Small intestine (tissue), 7 donors: ENCODE measurements around the gene KANK2. TPM values are rescaled to one million over a fixed set of nuclear protein-coding genes. Genes with fewer than 3 reads are reported as not detected.
"Not testable (repeated sequence)": the region's sequence is repeated elsewhere in the genome, so short reads cannot be mapped to it uniquely, and the experiment has no call there.

Experiments
- DNase-seq, 2 donors: peaks; one replicate each; pipeline versions ENCODE4 v3.0.0 to v3.0.0-alpha.2; 2013
- FAIRE-seq: peaks from 2 replicates; lab custom pipeline; 2012; peaks lifted over from hg19 to GRCh38; lab: Jason Lieb, UNC
- H3K27ac ChIP-seq, 3 donors: one replicate each; pipeline ENCODE4 v1.5.1; 2013; ENCODE audit warnings: low read length in 2 of 3, mild to moderate bottlenecking in 2 of 3, control low read depth in 1 of 3, inconsistent platforms in 1 of 3, low read depth in 1 of 3, moderate library complexity in 1 of 3
- H3K27me3 ChIP-seq, 3 donors: one replicate each; pipeline ENCODE4 v1.6.1; 2013; ENCODE audit warnings: low read length in 3 of 3, inconsistent platforms in 1 of 3; ENCODE audit not compliant: control insufficient read depth in 3 of 3, insufficient read depth in 3 of 3
- H3K36me3 ChIP-seq, 3 donors: one replicate each; pipeline ENCODE4 v1.6.1; 2013; ENCODE audit warnings: low read length in 3 of 3, inconsistent platforms in 1 of 3, low read depth in 1 of 3, mild to moderate bottlenecking in 1 of 3, moderate library complexity in 1 of 3; ENCODE audit not compliant: control insufficient read depth in 3 of 3, insufficient read depth in 2 of 3
- H3K4me1 ChIP-seq, 3 donors: one replicate each; pipeline ENCODE4 v1.6.1; 2013; ENCODE audit warnings: low read length in 2 of 3, inconsistent platforms in 1 of 3, low read depth in 1 of 3, mild to moderate bottlenecking in 1 of 3, moderate library complexity in 1 of 3; ENCODE audit not compliant: control insufficient read depth in 3 of 3, insufficient read depth in 2 of 3
- H3K4me3 ChIP-seq, 3 donors: one replicate each; pipeline ENCODE4 v1.5.1; 2013; ENCODE audit warnings: low read length in 3 of 3, control low read depth in 1 of 3, inconsistent platforms in 1 of 3, low read depth in 1 of 3, mild to moderate bottlenecking in 1 of 3, moderate library complexity in 1 of 3
- H3K9me3 ChIP-seq, 2 donors: one replicate each; pipeline ENCODE4 v1.6.1; 2013; ENCODE audit warnings: low read depth in 1 of 2, low read length in 1 of 2; ENCODE audit not compliant: control insufficient read depth in 2 of 2, insufficient read depth in 1 of 2
- WGBS, 3 donors: extraction: QIAGEN DNeasy Blood & Tissue Kit; methylation state at CpG; one replicate each; pipeline ENCODE4 v1.1.7; 2013; 5-methylcytosine and 5-hydroxymethylcytosine counted together
- polyA plus RNA-seq, 4 donors: library from polyadenylated mRNA; stranded (reverse) in 3 of 4; unstranded in 1 of 4; fragments of 200-250 nt in 3 of 4; fragments of 120-200 nt in 1 of 4; gene quantifications; one replicate each; pipeline versions ENCODE4 v1.2.1 to v1.2.3, GENCODE V29; 2013
- donor health status: healthy with polysubstance abuse.
- donor health status: control.
- donor health status: control.
- donor health status: Bipolar disorder and iron deficiency.
- donor health status: healthy.

The KANK2 gene
- polyA plus RNA-seq, 4 donors = 10.7 to 83.6 (median 45.5) TPM

DNA sequence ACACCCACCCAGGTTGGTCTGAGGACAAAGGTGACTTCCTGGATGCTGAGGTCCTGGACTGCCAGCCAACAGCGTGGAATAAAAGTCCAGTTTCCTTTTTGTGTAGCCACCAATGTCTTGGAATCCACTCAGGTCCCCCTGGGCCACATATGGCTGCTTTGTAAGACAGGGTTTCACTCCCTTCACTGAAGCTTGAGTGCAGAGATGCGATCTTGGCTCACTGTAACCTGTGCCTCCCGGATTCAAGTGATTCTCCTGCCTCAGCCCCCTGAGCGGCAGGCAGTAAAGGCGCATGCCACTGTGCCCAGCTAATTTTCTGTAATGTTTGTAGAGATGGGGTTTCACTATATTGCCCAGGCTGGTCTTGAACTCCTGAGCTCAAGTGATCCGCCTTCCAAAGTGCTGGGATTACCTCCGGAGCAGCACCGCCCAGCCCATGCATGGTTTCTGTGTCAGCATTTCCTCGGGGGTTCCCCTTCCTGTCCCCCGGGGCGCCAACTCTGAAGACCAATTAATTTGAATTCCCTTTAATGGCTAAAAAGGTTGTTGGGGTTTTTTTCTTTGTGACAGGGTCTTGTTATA lies 17.5 kb downstream of the KANK2 start:
- peak in 1 of 2 donors; percentile 49 for DNase-seq
- WGBS, 3 donors = 39 to 44% (median 39%) methylated on average over 11 of the region's 11 CpGs
- H3K36me3 ChIP-seq = peaks cover 0 to 63% (median 2%) of the 10 kb centered on the region in 3 donors
- H3K4me1 ChIP-seq = peaks cover 0 to 9% (median 0%) of the 10 kb centered on the region in 3 donors
- H3K4me3 ChIP-seq = no peak overlapping the region
- H3K27ac ChIP-seq = peak overlapping the region in 1 of 3 donors; percentile 40
- no peaks in the 10 kb centered on the region for H3K9me3 ChIP-seq
- FAIRE-seq = no peak
- H3K27me3 ChIP-seq = no peaks in the 10 kb centered on the region

DNA sequence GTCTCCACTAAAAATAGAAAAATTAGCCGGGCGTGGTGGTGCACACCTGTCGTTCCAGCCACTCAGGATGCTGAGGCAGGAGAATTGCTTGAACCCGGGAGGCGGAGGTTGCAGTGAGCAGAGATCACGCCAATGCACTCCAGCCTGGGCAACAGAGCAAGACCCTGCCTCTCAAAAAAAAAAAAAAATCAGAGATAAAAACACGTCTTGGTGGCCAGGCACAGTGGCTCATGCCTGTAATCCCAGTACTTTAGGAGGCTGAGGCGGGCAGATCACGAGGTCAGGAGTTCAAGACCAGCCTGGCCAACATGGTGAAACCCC lies 18.2 kb downstream of the KANK2 start:
- WGBS, 3 donors = 74 to 82% (median 75%) methylated on average over 9 of the region's 9 CpGs
- not testable (repeated sequence) for FAIRE-seq, H3K4me1 ChIP-seq, H3K9me3 ChIP-seq, H3K27ac ChIP-seq, DNase-seq, H3K4me3 ChIP-seq, H3K27me3 ChIP-seq
- H3K36me3 ChIP-seq = peaks cover 0 to 66% (median 2%) of the 10 kb centered on the region in 3 donors

DNA sequence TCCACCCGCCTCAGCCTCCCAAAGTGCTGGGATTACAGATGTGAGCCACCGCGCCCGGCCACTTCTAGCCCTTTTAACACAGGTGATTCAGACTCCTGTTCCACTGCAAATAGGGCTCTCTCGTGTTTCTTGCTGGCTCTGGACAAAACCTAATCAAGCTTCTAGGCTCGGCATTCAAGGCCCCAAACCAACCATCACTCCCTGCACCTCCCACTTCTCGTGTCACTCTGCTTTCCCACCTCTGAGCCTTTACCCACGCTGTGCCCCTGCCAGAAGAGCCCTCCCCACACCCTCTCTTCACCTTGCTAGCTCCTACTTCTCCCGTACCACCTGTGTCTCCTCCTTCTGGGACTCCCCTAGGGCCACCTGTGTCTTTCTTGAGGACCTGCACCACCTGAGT lies 19.8 kb downstream of the KANK2 start:
- DNase-seq (no peak), FAIRE-seq (no peak)
- H3K27ac ChIP-seq = no peak overlapping the region
- H3K4me1 ChIP-seq = peaks cover 0 to 9% (median 0%) of the 10 kb centered on the region in 3 donors
- H3K9me3 ChIP-seq = no peaks in the 10 kb centered on the region
- no peak overlapping the region for H3K4me3 ChIP-seq
- H3K27me3 ChIP-seq = no peaks in the 10 kb centered on the region
- peaks cover 0 to 75% (median 3%) of the 10 kb centered on the region in 3 donors for H3K36me3 ChIP-seq
- 91 to 95% (median 91%) methylated on average over 9 of the region's 9 CpGs for WGBS, 3 donors

DNA sequence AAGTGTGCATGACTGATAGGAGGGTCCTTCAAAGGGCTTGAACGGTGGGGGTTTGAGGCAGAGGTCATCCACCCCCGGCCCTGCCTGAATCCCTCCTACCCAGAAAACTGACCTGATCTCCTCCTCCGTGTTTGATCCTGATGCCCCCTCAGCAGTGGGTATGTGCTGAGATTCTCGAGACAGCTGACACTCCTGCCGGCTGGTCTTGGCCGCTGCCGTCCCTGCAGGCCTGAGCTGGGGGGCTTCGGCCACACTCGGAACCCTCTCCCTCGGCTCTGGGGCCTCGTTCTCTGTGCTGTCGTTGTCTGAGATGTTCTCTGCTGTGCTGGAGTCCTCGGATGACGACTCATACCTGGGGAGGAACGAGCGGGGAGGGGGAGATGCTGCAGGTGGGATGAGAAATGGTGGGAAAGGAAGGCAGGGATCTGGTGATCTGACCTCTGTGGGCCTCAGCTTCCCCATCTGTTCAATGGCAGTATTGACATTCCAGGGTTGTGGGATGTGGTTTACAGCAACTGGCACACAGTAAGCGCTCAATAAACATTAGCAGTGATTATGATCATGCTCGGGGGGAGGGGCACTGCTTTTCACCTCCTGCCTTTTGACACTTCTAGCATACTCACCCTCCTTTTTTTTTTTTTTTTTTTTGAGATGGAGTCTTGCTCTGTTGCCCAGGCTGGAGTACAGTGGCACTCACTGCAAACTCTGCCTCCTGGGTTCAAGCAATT lies 20.7 kb downstream of the KANK2 start:
- WGBS, 3 donors = 92 to 95% (median 92%) methylated on average over 18 of the region's 18 CpGs
- Histone ChIP-seq H3K9me3 (no peaks in the 10 kb centered on the region), H3K27me3 (no peaks in the 10 kb centered on the region), H3K4me1 (peaks cover 0 to 9% (median 0%) of the 10 kb centered on the region in 3 donors), H3K27ac (no peak overlapping the region), H3K4me3 (no peak overlapping the region), H3K36me3 (peaks cover 0 to 74% (median 5%) of the 10 kb centered on the region in 3 donors)
- DNase-seq (no peak), FAIRE-seq (no peak)

DNA sequence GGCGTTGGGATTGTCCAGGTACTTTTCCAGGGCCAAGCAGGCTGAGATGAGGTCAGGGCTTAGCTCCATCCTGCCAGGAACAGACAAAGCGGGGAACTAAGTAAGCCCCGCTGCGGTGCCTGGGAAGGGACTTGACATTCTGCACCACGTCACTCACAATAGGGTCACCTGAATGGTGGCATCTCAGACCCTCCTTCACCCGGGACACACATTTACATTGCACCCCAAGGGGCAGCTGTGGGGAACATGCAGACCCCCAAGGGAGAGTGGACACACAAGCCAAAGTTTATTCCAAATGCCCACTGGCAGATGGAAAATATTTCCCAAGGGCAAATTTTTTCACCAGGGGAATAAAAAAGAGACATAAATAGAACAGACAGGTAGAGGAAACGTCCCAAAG lies 21.4 kb downstream of the KANK2 start:
- Histone ChIP-seq H3K4me3 (no peak overlapping the region), H3K27me3 (no peaks in the 10 kb centered on the region), H3K27ac (no peak overlapping the region), H3K9me3 (no peaks in the 10 kb centered on the region), H3K36me3 (peaks cover 0 to 78% (median 5%) of the 10 kb centered on the region in 3 donors), H3K4me1 (peaks cover 0 to 9% (median 0%) of the 10 kb centered on the region in 3 donors)
- FAIRE-seq (no peak), DNase-seq (no peak)
- 89 to 94% (median 90%) methylated on average over 7 of the region's 7 CpGs for WGBS, 3 donors

DNA sequence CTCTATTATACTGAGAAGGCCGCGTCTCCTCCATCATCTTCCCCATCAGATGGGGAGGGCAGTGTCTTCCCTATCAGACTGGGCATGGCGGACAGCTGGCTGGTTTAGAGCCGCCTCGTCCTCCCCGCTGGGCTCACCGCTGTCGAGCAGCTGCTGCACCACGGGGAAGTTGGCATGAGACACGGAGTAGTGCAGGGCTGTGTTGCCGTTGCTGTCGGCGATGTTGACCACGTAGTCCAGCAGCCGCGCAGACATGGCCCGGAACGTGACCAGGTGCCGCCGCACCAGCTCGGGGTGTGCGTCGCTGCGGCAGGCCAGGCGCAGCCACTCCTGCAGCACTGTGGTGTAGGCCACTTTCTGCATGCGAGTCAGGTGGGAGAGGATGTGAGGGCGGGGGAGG lies 23.0 kb downstream of the KANK2 start:
- Histone ChIP-seq H3K27me3 (no peaks in the 10 kb centered on the region), H3K27ac (no peak overlapping the region), H3K4me1 (no peaks in the 10 kb centered on the region), H3K9me3 (no peaks in the 10 kb centered on the region), H3K36me3 (peaks cover 0 to 83% (median 5%) of the 10 kb centered on the region in 3 donors), H3K4me3 (no peak overlapping the region)
- FAIRE-seq = no peak
- DNase-seq = no peak
- WGBS, 3 donors = 95 to 96% (median 95%) methylated on average over 27 of the region's 27 CpGs

DNA sequence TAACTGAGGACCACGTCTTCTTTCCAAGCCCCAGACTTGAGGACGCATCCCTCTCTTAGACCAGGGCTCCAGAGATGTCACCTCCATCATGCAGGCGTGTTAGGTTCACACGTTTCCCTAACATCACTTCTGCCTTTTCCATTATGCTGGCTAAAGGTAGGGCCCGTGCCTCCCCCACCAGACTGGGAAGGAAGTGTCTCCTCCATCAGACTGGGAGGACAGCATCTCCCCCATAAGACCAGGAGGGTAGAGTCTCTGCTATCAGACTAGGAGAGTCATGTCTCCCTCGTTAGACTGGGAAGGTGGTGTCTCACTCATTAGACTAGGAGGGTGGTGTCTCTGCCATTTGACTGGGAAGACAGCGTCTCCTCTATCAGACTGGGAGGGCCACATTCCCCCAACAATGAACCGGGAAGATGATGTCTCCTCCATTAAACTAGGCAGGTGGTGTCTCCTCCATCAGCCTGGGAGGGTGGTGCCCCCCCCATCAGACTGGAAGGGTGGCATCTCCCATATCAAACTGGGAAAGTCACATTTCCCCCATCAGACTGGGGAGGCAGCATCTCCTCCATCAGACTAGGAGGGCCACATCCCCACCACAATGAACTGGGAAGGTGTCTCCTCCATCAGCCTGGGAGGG lies 23.7 kb downstream of the KANK2 start:
- no peak for FAIRE-seq
- Histone ChIP-seq H3K27ac (no peak overlapping the region), H3K4me1 (no peaks in the 10 kb centered on the region), H3K36me3 (peaks cover 0 to 82% (median 5%) of the 10 kb centered on the region in 3 donors), H3K4me3 (no peak overlapping the region), H3K27me3 (no peaks in the 10 kb centered on the region), H3K9me3 (no peaks in the 10 kb centered on the region)
- 77 to 80% (median 79%) methylated on average over 8 of the region's 8 CpGs for WGBS, 3 donors
- no peak for DNase-seq

DNA sequence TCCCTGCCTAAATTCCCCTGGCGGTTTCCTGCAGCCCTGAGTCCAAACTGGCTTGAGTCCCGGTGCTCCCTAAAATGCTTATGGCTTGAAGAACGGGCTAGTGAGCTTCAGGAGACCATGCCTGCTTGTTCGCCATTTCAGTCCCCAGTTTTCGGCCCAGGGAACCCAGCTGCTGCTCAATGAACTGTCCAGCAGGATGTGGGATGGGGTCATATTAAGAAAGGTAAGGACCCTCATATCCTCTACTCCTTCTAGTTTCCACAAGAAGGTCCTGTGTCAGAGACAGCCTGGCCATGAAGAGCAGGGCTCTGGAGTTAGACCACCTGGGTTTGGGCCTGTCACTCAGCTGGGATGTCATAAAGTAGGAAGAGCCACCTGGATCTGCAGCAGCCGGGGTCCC lies 24.8 kb downstream of the KANK2 start:
- WGBS, 3 donors = 86 to 91% (median 91%) methylated on average over 6 of the region's 6 CpGs
- FAIRE-seq (no peak), DNase-seq (no peak)
- H3K4me3 ChIP-seq = no peak overlapping the region
- H3K27me3 ChIP-seq = no peaks in the 10 kb centered on the region
- no peaks in the 10 kb centered on the region for H3K4me1 ChIP-seq
- H3K9me3 ChIP-seq = no peaks in the 10 kb centered on the region
- H3K36me3 ChIP-seq = peaks cover 0 to 83% (median 5%) of the 10 kb centered on the region in 3 donors
- H3K27ac ChIP-seq = no peak overlapping the region
